NCI-H446 treated with DMSO at 0.1 percent for 48 hours (cell line): ENCODE measurements around the gene MBTPS1.

Experiments used
- DNase-seq: peaks from one replicate; lab custom pipeline; 2025; lab: John Stamatoyannopoulos, UW

MBTPS1 gene

GRCh38 chr16:84116720-84117493 lies at the start of gene MBTPS1:
MBTPS1 (minus strand) TSS chr16:84116942; CDS start chr16:84101783, 15,159 bp downstream.
- peak; percentile 81 for DNase-seq

- no peak for DNase-seq
These were observed 49.0 kb upstream of the MBTPS1 start for GRCh38 chr16:84165746-84166145.

- no peak for DNase-seq
These were observed 45.1 kb upstream of the MBTPS1 start for GRCh38 chr16:84161801-84162200.

- DNase-seq: no peak
These were observed 44.3 kb upstream of the MBTPS1 start for GRCh38 chr16:84161037-84161436.

- no peak for DNase-seq
These were observed 43.1 kb upstream of the MBTPS1 start for GRCh38 chr16:84159800-84160199.

GRCh38 chr16:84159007-84159406 lies 42.3 kb upstream of the MBTPS1 start:
- DNase-seq: no peak

- no peak for DNase-seq
These were observed 39.6 kb upstream of the MBTPS1 start for GRCh38 chr16:84156342-84156784.

- DNase-seq: no peak
These were observed 39.0 kb upstream of the MBTPS1 start for GRCh38 chr16:84155771-84156170.

- no peak for DNase-seq
These were observed 38.5 kb upstream of the MBTPS1 start for GRCh38 chr16:84155226-84155625.

- no peak for DNase-seq
These were observed 37.0 kb upstream of the MBTPS1 start for GRCh38 chr16:84153660-84154214.

- no peak for DNase-seq
These were observed 34.2 kb upstream of the MBTPS1 start for GRCh38 chr16:84150926-84151325.

GRCh38 chr16:84144859-84145639 lies 28.3 kb upstream of the MBTPS1 start, which contains the start of the genes DNAAF1 and HSDL1:
DNAAF1 (plus strand) TSS chr16:84145308; CDS start chr16:84145441, 133 bp downstream.
HSDL1 (minus strand) TSS chr16:84145177; CDS start chr16:84131321, 13,856 bp downstream.
- DNase-seq: peak; percentile 31

GRCh38 chr16:84144209-84144858 lies 27.6 kb upstream of the MBTPS1 start:
- no peak for DNase-seq

GRCh38 chr16:84143784-84144199 lies 27.1 kb upstream of the MBTPS1 start:
- no peak for DNase-seq

- DNase-seq: no peak
These were observed 26.3 kb upstream of the MBTPS1 start for GRCh38 chr16:84143081-84143480.

- DNase-seq: no peak
These were observed 24.5 kb upstream of the MBTPS1 start for GRCh38 chr16:84141143-84141670.

GRCh38 chr16:84139628-84140258 lies 23.0 kb upstream of the MBTPS1 start:
- DNase-seq: no peak

GRCh38 chr16:84138824-84139627 lies 22.3 kb upstream of the MBTPS1 start:
- DNase-seq: no peak

GRCh38 chr16:84138500-84138823 lies 21.7 kb upstream of the MBTPS1 start:
- DNase-seq: no peak

- no peak for DNase-seq
These were observed 21.1 kb upstream of the MBTPS1 start for GRCh38 chr16:84137769-84138357.
